Left lung (tissue), 10 donors: ENCODE results near the gene PEMT. TPM values are rescaled to one million over a fixed set of nuclear protein-coding genes. Genes with fewer than 3 reads are reported as not detected.

ENCODE experiments used
- ATAC-seq: fragments of 200-7000 bp; cut with Tn5 transposase; one replicate; pipeline ENCODE4 v1.9.1; 2020; ENCODE audit warnings: moderate library complexity
- DNase-seq, 4 donors: peaks; one replicate each; pipeline ENCODE4 v3.0.0-alpha.2; 2013 to 2020
- H3K27ac ChIP-seq, 2 donors: fragments of 200-600 bp; sonication (generic) in 1 of 2; one replicate each; pipeline versions ENCODE4 v1.5.0 to v1.8.0; 2020 to 2021
- H3K27me3 ChIP-seq, 2 donors: fragments of 200-600 bp; sonication (generic) in 1 of 2; one replicate each; pipeline versions ENCODE4 v1.5.0 to v1.8.0; 2020 to 2021
- H3K36me3 ChIP-seq, 2 donors: fragments of 200-600 bp; sonication (generic) in 1 of 2; one replicate each; pipeline versions ENCODE4 v1.5.0 to v1.8.0; 2020 to 2021
- H3K4me1 ChIP-seq, 2 donors: fragments of 200-600 bp; one replicate each; pipeline ENCODE4 v1.8.0; 2021
- H3K4me3 ChIP-seq, 2 donors: fragments of 200-600 bp; sonication (generic) in 1 of 2; one replicate each; pipeline versions ENCODE4 v1.5.0 to v1.8.0; 2020 to 2021; ENCODE audit warnings: mild to moderate bottlenecking in 1 of 2
- H3K9me3 ChIP-seq, 2 donors: fragments of 200-600 bp; sonication (generic) in 1 of 2; one replicate each; pipeline versions ENCODE4 v1.5.0 to v1.8.0; 2020 to 2021
- intact Hi-C, 2 donors: fragments of 100-400 bp; cut with DNase I; formaldehyde crosslinking; loops; one replicate each; pipeline versions ENCODE4 v1.11.2 to v1.14.2; 2022
- polyA plus RNA-seq, 6 donors: library from polyadenylated mRNA; unstranded; fragments of 120-200 nt; gene quantifications; one replicate each; pipeline ENCODE4 v1.2.1, GENCODE V29; 2013; ENCODE audit not compliant: insufficient read length in 6 of 6
- total RNA-seq, 2 donors: library from RNA; stranded (reverse); fragmentation: NEBNext Ultra II Directional; extraction: Animal tissue kit (Norgen Biotek cat#: 25700); gene quantifications; one replicate each; pipeline ENCODE4 v1.2.1, GENCODE V29; 2021
- TF ChIP-seq, protein P1 (sequence below), 2 donors: fragments of 200-600 bp; sonication (generic) in 1 of 2; IDR thresholded peaks; one replicate each; pipeline versions ENCODE4 v1.5.0 to v1.8.0; 2021; ENCODE audit warnings: antibody characterized with exemption in 2 of 2
- donor health status: DM: no; HTN: yes; CAD: no.
- donor health status: DM: no; HTN: no; CAD: no.

The PEMT gene
- total and polyA plus RNA-seq, 8 donors, result 22.3 to 38.7 (median 28.3) TPM

DNA sequence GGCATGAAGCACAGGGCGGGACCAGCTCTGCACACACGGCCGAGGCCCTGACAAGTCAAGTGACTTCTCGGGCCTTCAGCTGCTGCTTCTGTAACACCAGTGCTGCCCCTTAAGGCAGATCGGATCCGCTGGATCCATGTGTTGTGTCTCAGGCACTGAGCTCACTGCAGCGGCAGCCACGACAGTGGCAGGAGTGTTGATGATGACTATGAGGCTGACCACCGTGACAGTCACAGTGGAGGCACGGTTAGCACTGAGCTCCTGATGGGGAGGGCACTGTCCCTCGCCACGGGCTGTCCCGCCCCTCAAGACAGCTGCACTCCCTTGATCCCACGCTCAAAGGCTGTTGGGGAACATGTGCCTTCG is 29.4 kb downstream of the PEMT start:
- DNase-seq (no peak), ATAC-seq (no peak)
- no peaks in the 10 kb centered on the region for H3K36me3 ChIP-seq
- no peak overlapping the region for H3K4me3 ChIP-seq
- TF ChIP-seq, protein P1, sequence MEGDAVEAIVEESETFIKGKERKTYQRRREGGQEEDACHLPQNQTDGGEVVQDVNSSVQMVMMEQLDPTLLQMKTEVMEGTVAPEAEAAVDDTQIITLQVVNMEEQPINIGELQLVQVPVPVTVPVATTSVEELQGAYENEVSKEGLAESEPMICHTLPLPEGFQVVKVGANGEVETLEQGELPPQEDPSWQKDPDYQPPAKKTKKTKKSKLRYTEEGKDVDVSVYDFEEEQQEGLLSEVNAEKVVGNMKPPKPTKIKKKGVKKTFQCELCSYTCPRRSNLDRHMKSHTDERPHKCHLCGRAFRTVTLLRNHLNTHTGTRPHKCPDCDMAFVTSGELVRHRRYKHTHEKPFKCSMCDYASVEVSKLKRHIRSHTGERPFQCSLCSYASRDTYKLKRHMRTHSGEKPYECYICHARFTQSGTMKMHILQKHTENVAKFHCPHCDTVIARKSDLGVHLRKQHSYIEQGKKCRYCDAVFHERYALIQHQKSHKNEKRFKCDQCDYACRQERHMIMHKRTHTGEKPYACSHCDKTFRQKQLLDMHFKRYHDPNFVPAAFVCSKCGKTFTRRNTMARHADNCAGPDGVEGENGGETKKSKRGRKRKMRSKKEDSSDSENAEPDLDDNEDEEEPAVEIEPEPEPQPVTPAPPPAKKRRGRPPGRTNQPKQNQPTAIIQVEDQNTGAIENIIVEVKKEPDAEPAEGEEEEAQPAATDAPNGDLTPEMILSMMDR (IDR thresholded peaks at IDR 0.05), result no peak
- H3K27ac ChIP-seq, result peak overlapping the region; percentile 63 to 73
- intact Hi-C loops, result no loop called here
- no peaks in the 10 kb centered on the region for H3K27me3 ChIP-seq
- peaks cover 15 to 20% of the 10 kb centered on the region in 2 donors for H3K4me1 ChIP-seq
- no peaks in the 10 kb centered on the region for H3K9me3 ChIP-seq

DNA sequence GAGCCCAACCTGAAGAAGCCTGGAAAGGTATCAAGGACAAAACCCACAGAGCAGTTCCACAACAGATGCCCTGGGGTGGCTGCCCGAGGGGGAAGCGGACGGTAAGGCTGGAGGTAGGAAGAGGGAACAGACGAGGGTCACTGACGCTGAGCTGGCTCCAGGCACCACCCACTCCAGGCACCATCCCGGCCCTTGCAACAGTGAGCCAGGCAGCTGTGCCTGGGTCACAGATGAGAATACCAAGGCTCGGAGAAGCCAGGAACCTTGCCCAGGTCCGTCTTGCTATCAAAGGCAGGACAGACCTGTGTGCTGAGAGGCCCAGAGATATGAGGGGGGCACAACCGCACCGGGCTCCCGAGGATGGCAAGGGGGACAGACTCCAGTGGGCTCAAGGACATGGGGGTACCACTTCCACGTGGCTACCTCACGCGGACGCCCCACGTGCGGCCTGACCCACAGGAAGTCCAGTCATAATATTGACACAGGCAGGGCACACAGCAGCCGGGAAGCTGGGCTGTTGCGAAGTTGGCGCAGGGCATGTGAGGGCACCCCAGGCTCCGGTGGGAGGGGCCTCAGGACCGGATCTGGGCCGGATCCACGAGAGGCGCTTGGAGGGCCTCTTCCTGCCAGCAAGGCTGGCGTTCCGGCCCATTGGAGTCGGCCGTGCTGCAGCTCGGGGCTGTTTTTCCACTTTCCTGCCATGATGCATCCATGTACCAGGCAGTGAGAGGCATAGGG is 29.9 kb downstream of the PEMT start:
- DNase-seq (peak in 3 of 4 donors; percentile 40 to 90 (median 82)), ATAC-seq (peak; percentile 94)
- Histone ChIP-seq H3K4me1 (peaks cover 11 to 15% of the 10 kb centered on the region in 2 donors), H3K9me3 (no peaks in the 10 kb centered on the region), H3K4me3 (no peak overlapping the region), H3K27ac (peak overlapping the region; percentile 63 to 73), H3K27me3 (no peaks in the 10 kb centered on the region), H3K36me3 (no peaks in the 10 kb centered on the region)
- intact Hi-C loops, result no loop called here
- TF ChIP-seq, protein P1 (IDR thresholded peaks at IDR 0.05), result no peak

DNA sequence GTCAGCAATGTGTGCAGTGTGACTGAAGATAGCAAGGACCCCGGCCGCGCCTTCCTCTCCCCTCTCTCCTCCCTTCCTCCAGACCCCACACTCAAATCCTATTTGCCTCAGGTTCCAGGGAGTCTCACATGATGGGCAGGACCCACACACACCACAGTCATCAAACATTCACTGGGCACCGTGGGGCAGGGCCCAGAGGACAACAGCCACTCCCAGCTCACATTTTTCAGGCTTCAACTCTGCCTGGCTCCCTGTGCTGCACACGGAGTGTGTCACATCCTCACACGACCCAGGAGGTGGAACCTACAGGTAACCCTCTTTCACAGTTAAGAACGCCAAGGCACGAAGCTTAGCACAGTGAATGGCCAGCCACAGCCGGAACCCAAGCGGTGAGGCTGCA is 30.5 kb downstream of the PEMT start:
- TF ChIP-seq, protein P1 (IDR thresholded peaks at IDR 0.05), result no peak
- peak overlapping the region; percentile 63 to 73 for H3K27ac ChIP-seq
- H3K36me3 ChIP-seq, result no peaks in the 10 kb centered on the region
- peaks cover 9 to 11% of the 10 kb centered on the region in 2 donors for H3K4me1 ChIP-seq
- H3K4me3 ChIP-seq, result no peak overlapping the region
- H3K9me3 ChIP-seq, result no peaks in the 10 kb centered on the region
- intact Hi-C loops, result no loop called here
- peak; percentile 2 for ATAC-seq
- no peak for DNase-seq
- no peaks in the 10 kb centered on the region for H3K27me3 ChIP-seq

DNA sequence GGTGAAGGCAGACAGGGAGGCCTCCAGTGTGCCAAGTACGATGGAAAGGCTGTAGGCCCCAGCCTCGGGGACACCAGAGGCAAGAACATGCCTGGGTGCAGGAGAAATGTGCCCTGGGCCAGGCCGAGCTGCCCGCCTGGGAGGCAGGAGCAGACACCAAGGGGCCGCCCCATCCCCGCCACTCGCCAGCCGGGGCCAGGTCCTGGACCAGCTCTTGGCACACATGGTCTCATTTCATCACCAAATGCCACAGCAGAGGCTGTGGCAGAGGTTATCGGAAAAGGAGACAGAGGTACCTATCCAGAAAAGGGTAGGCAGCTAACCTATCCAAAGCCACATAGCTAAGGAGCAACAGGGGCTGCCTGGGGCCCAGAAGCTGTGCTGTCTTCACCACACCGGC is 31.3 kb downstream of the PEMT start:
- Histone ChIP-seq H3K36me3 (no peaks in the 10 kb centered on the region), H3K4me3 (no peak overlapping the region), H3K9me3 (no peaks in the 10 kb centered on the region), H3K27ac (no peak overlapping the region), H3K27me3 (no peaks in the 10 kb centered on the region), H3K4me1 (peaks cover 9 to 11% of the 10 kb centered on the region in 2 donors)
- DNase-seq, result no peak
- intact Hi-C loops, result no loop called here
- TF ChIP-seq, protein P1 (IDR thresholded peaks at IDR 0.05), result no peak
- no peak for ATAC-seq

DNA sequence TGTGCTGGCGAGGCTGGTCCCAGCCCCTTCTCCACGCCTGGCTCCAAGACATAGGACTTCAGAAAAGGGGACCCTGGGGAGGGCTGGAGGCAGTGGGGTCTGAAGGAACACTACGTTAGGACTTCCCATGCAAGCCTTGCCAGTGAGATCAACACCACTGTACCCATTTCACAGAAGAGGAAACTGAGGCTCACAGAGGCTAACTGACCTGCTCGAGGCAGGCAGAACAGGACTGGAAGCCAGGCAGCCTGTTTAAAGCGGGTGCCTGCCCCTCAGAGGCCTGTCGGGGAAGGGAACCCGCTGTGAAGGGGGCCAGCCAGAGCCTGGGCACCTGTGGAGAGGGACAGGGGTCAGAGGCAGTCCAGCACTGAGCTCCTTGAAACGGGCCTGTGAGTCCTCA is 32.3 kb downstream of the PEMT start:
- TF ChIP-seq, protein P1 (IDR thresholded peaks at IDR 0.05), result no peak
- Histone ChIP-seq H3K4me1 (peaks cover 9 to 11% of the 10 kb centered on the region in 2 donors), H3K27me3 (no peaks in the 10 kb centered on the region), H3K4me3 (no peak overlapping the region), H3K36me3 (no peaks in the 10 kb centered on the region), H3K27ac (no peak overlapping the region), H3K9me3 (no peaks in the 10 kb centered on the region)
- intact Hi-C loops, result no loop called here
- ATAC-seq, result no peak
- DNase-seq, result no peak
